ENCODE results near the gene ELP6. TPM values are rescaled to one million over a fixed set of nuclear protein-coding genes. Genes with fewer than 3 reads are reported as not detected.

The ELP6 gene
- total and polyA plus RNA-seq, 2 experiments from 2014 or later: 33.7 to 41.6 TPM

- Mint-ChIP-seq H3K4me3 (no peak overlapping the region), H3K27ac (no peak overlapping the region), H3K36me3 (ENCODE audit: low read depth) (peaks cover 37% of the 10 kb centered on the region), H3K4me1 (peaks cover 3% of the 10 kb centered on the region; the same call in 1 of the 3 replicates), H3K9me3 (no peaks in the 10 kb centered on the region), H3K27me3 (ENCODE audit: insufficient read depth, low read depth, poor library complexity) (peaks cover 7% of the 10 kb centered on the region)
- DNase-seq (ENCODE audit: low spot score): no peak
- no peaks in the 10 kb centered on the region for H3K4me1 ChIP-seq (ENCODE audit: insufficient read depth)
- H4K20me1 ChIP-seq (replicated peaks; ENCODE audit: insufficient read depth): no peaks in the 10 kb centered on the region
- no peak overlapping the region for H3K4me3 ChIP-seq
- no peaks in the 10 kb centered on the region for H3K36me3 ChIP-seq (ENCODE audit: insufficient read depth)
- no peaks in the 10 kb centered on the region for H3K79me2 ChIP-seq (replicated peaks; ENCODE audit: insufficient read depth)
- no peak overlapping the region for H2AFZ ChIP-seq
- TF ChIP-seq JUNB (IDR thresholded peaks at IDR 0.05; ENCODE audit: unreplicated experiment) (no peak), CTCF (conservative IDR thresholded peaks at IDR 0.05; ENCODE audit: low read depth in 2 of 2) (no peak), REST (IDR thresholded peaks at IDR 0.05; ENCODE audit: unreplicated experiment) (no peak), CREB1 (CRISPR knock-in tag; IDR thresholded peaks at IDR 0.05; ENCODE audit: low read depth) (no peak), ZNF114 (CRISPR knock-in tag; IDR thresholded peaks at IDR 0.05) (no peak), EZH2phosphoT487 (IDR thresholded peaks at IDR 0.05; ENCODE audit: unreplicated experiment) (no peak), NANOG (IDR thresholded peaks at IDR 0.05; ENCODE audit: borderline replicate concordance) (no peak), ZNF462 (CRISPR knock-in tag; IDR thresholded peaks at IDR 0.05) (no peak), EZH2 (IDR thresholded peaks at IDR 0.05; ENCODE audit: low read depth, unreplicated experiment) (no peak), STAT1 (IDR thresholded peaks at IDR 0.05; ENCODE audit: unreplicated experiment) (no peak), ZNF331 (CRISPR knock-in tag; IDR thresholded peaks at IDR 0.05; ENCODE audit: low read depth) (no peak), POLR2AphosphoS5 (IDR thresholded peaks at IDR 0.05; ENCODE audit: low read depth) (no peak), ETS1 (IDR thresholded peaks at IDR 0.05) (no peak)
- H3F3A ChIP-seq (replicated peaks; ENCODE audit: low read depth): no peaks in the 10 kb centered on the region
- no peak for ATAC-seq
- no peaks in the 10 kb centered on the region for H3K9me2 ChIP-seq (ENCODE audit: insufficient read depth)
- H3K27ac ChIP-seq (ENCODE audit: low read depth): no peak overlapping the region
- H3K4me2 ChIP-seq: no peak overlapping the region
- H3K27me3 ChIP-seq (ENCODE audit: insufficient read depth): no peaks in the 10 kb centered on the region
These were observed 21.7 kb downstream of the ELP6 start for GRCh38 chr3:47491777-47492176.

All from GM23338 (cell line).